ENCODE data around the gene PCMT1.

The PCMT1 gene

DNA sequence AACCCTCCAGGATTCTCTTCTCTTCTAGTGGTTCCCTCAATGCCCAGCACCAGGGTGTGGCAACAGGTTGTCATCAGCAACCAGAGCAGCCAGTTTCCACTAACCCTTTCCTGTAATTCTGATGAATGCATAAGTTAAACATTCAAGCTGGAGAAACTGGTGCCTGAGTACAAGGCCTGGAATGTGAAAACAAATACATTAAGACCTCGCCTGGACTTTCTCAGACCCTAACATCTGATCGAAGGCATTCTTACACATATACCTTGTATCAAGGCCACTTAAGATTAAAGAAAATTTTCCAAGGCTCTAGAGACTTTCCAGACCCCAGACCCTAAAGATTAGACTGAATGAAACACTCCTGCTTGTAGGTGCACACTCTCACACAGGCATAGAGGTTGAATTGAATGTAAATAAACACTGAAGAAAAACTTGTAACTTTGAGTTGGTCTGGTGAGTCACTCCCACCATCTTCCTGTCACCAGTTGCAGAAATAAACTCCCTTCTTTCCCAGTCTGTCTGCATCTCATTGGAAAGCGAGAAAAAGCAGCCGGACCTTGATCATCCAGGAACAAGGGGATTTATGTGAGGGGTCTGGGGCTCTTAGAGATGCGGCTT is 105.6 kb downstream of the PCMT1 start:
- peak; percentile 89 for DNase-seq (ENCODE audit: low read depth)

DNA sequence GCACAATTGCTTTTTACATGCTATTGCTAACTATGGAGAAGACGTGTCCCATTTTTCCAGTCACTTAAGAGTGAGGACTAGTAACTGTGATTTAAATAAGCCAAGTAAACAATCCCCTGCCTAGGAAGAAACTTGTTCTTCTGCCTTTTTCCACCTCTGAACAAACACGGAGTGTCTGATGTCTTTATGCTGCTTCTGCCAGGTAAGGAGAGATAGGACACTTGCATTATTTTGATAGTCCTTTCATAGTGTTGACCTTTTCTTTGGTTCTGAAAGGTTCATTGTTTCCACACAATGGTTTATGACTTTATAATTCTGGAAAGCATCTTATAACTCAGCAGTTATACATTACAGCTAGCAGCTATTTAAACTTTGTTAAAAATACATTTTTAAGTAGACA is 106.2 kb downstream of the PCMT1 start:
- no peak for DNase-seq (ENCODE audit: low read depth)

GRCh38 chr6:149856256-149856994 is 106.9 kb downstream of the PCMT1 start:
- DNase-seq (ENCODE audit: low read depth), result no peak

DNA sequence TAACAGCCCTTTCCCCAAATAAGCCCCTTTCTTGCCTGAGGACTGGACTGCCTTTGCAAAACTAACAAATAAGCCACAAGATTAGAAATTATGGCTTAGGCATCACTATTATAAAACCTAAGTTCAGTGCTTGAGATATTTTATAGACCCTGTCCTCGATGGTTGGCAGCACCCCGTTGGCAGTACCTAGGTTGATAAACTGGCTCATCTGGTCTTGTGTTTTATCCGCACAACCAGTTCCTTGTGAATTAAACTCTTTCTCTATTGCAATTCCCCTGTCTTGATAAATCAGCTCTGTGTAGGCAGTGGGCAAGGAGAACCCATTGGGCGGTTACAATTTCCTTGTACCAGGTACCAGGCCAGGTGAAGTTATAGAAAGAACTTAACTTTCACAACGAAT is 108.0 kb downstream of the PCMT1 start:
- DNase-seq (ENCODE audit: low read depth), result no peak

DNA sequence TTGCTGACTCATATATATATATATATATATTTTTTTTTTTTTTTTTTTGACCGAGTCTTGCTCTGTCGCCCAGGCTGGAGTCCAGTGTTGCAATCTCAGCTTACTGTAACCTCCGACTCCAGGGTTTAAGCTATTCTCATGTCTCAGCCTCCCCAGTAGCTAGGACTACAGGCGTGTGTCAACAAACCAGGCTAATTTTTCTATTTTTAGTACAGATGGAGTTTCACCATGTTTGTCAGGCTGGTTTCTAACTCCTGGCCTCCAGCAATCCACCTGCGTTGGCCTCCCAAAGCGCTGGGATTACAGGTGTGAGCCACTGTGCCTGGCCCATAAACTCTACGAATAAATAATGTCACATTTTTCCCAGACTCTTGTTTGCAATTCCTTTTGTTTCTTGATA is 109.8 kb downstream of the PCMT1 start:
- DNase-seq (ENCODE audit: low read depth), result no peak

- no peak for DNase-seq (ENCODE audit: low read depth)
These were observed 110.4 kb downstream of the PCMT1 start for GRCh38 chr6:149859938-149860337.

GRCh38 chr6:149860513-149860833 is 110.9 kb downstream of the PCMT1 start:
- no peak for DNase-seq (ENCODE audit: low read depth)

All from non-pigmented ciliary epithelial cell (primary cell).